ENCODE measurements around the gene DOCK2.
"Not testable (repeated sequence)": the region's sequence is repeated elsewhere in the genome, so short reads cannot be mapped to it uniquely, and the experiment has no call there.

DOCK2 gene

GRCh38 chr5:169641253-169641652 lies 4.2 kb downstream of the DOCK2 start:
- no peak for DNase-seq (ENCODE audit: low read depth)

GRCh38 chr5:169646856-169647255 lies 9.8 kb downstream of the DOCK2 start:
- no peak for DNase-seq (ENCODE audit: low read depth)

- no peak for DNase-seq (ENCODE audit: low read depth)
Observed at GRCh38 chr5:169647566-169647965, 10.5 kb downstream of the DOCK2 start.

GRCh38 chr5:169648725-169649310 lies 11.7 kb downstream of the DOCK2 start:
- DNase-seq (ENCODE audit: low read depth): no peak

GRCh38 chr5:169649486-169649885 lies 12.4 kb downstream of the DOCK2 start:
- no peak for DNase-seq (ENCODE audit: low read depth)

GRCh38 chr5:169650701-169651331 lies 13.7 kb downstream of the DOCK2 start:
- DNase-seq (ENCODE audit: low read depth): no peak

GRCh38 chr5:169651526-169651925 lies 14.5 kb downstream of the DOCK2 start:
- DNase-seq (ENCODE audit: low read depth): no peak

- no peak for DNase-seq (ENCODE audit: low read depth)
Observed at GRCh38 chr5:169652057-169652456, 15.0 kb downstream of the DOCK2 start.

GRCh38 chr5:169653091-169653490 lies 16.0 kb downstream of the DOCK2 start:
- DNase-seq (ENCODE audit: low read depth): no peak

- DNase-seq (ENCODE audit: low read depth): no peak
Observed at GRCh38 chr5:169655353-169655752, 18.3 kb downstream of the DOCK2 start.

GRCh38 chr5:169656125-169656901 lies 19.2 kb downstream of the DOCK2 start:
- no peak for DNase-seq (ENCODE audit: low read depth)

- no peak for DNase-seq (ENCODE audit: low read depth)
Observed at GRCh38 chr5:169657127-169657526, 20.1 kb downstream of the DOCK2 start.

- DNase-seq (ENCODE audit: low read depth): not testable (repeated sequence)
Observed at GRCh38 chr5:169662451-169662850, 25.4 kb downstream of the DOCK2 start.

- DNase-seq (ENCODE audit: low read depth): no peak
Observed at GRCh38 chr5:169663537-169663936, 26.5 kb downstream of the DOCK2 start.

GRCh38 chr5:169666365-169666764 lies 29.3 kb downstream of the DOCK2 start:
- DNase-seq (ENCODE audit: low read depth): no peak

GRCh38 chr5:169667896-169668674 lies 31.0 kb downstream of the DOCK2 start:
- DNase-seq (ENCODE audit: low read depth): no peak

- no peak for DNase-seq (ENCODE audit: low read depth)
Observed at GRCh38 chr5:169668732-169669131, 31.7 kb downstream of the DOCK2 start.

- DNase-seq (ENCODE audit: low read depth): no peak
Observed at GRCh38 chr5:169670769-169671525, 33.9 kb downstream of the DOCK2 start.

GRCh38 chr5:169682026-169682425 lies 45.0 kb downstream of the DOCK2 start:
- no peak for DNase-seq (ENCODE audit: low read depth)

- DNase-seq (ENCODE audit: low read depth): no peak
Observed at GRCh38 chr5:169686137-169686536, 49.1 kb downstream of the DOCK2 start.

GRCh38 chr5:169688106-169688505 lies 51.0 kb downstream of the DOCK2 start:
- no peak for DNase-seq (ENCODE audit: low read depth)

- no peak for DNase-seq (ENCODE audit: low read depth)
Observed at GRCh38 chr5:169691471-169691870, 54.4 kb downstream of the DOCK2 start.
